ENCODE results near the gene MARK3.
"Not testable (repeated sequence)": the region's sequence is repeated elsewhere in the genome, so short reads cannot be mapped to it uniquely, and the experiment has no call there.

Gene MARK3

GRCh38 chr14:103514596-103515421, 129.6 kb downstream of the MARK3 start:
- DNase-seq (ENCODE audit: low spot score): no peak

- DNase-seq (ENCODE audit: low spot score): no peak
Observed at GRCh38 chr14:103516426-103517173, 131.4 kb downstream of the MARK3 start.

GRCh38 chr14:103517174-103517566, 132.0 kb downstream of the MARK3 start:
- DNase-seq (ENCODE audit: low spot score): no peak

- no peak for DNase-seq (ENCODE audit: low spot score)
Observed at GRCh38 chr14:103517721-103518421, 132.7 kb downstream of the MARK3 start.

GRCh38 chr14:103518422-103519042, 133.3 kb downstream of the MARK3 start:
- peak; percentile 82 for DNase-seq (ENCODE audit: low spot score)

GRCh38 chr14:103519043-103519836, 134.0 kb downstream of the MARK3 start:
- DNase-seq (ENCODE audit: low spot score): no peak

GRCh38 chr14:103519837-103520212, 134.6 kb downstream of the MARK3 start:
- no peak for DNase-seq (ENCODE audit: low spot score)

GRCh38 chr14:103520269-103520656, 135.0 kb downstream of the MARK3 start:
- peak; percentile 26 for DNase-seq (ENCODE audit: low spot score)

- DNase-seq (ENCODE audit: low spot score): peak; percentile 84
Observed at GRCh38 chr14:103520657-103521437, 135.6 kb downstream of the MARK3 start.

- peak; percentile 33 for DNase-seq (ENCODE audit: low spot score)
Observed at GRCh38 chr14:103521438-103521950, 136.3 kb downstream of the MARK3 start.

GRCh38 chr14:103521951-103522563, 136.8 kb downstream of the MARK3 start:
- DNase-seq (ENCODE audit: low spot score): peak; percentile 28

GRCh38 chr14:103522649-103523574, 137.7 kb downstream of the MARK3 start, which contains the start of gene CKB:
Gene CKB (minus strand): TSS chr14:103522830. CDS start chr14:103522493, 337 bp downstream.
- peak; percentile 62 for DNase-seq (ENCODE audit: low spot score)

- DNase-seq (ENCODE audit: low spot score): no peak
Observed at GRCh38 chr14:103523575-103523954, 138.3 kb downstream of the MARK3 start.

GRCh38 chr14:103524002-103524935, 139.1 kb downstream of the MARK3 start:
- no peak for DNase-seq (ENCODE audit: low spot score)

- not testable (repeated sequence) for DNase-seq (ENCODE audit: low spot score)
Observed at GRCh38 chr14:103525430-103526246, 140.4 kb downstream of the MARK3 start.

GRCh38 chr14:103526247-103526913, 141.2 kb downstream of the MARK3 start:
- no peak for DNase-seq (ENCODE audit: low spot score)
